HepG2 (cell line): ENCODE data around the gene PTH1R. TPM values are rescaled to one million over a fixed set of nuclear protein-coding genes. Genes with fewer than 3 reads are reported as not detected.

Experiments
- AGO2 ChIP-seq: fragments of 200-400 bp; formaldehyde crosslinking; optimal IDR thresholded peaks from 2 replicates; pipeline ENCODE3; 2017; ENCODE audit warnings: mild to moderate bottlenecking, low read depth, low read length, moderate library complexity
- CHD2 ChIP-seq: IDR thresholded peaks from 2 replicates; pipeline ENCODE4 v1.6.1; 2011; ENCODE audit warnings: low read depth, low read length, improper control_type of control experiment
- DMAP1 ChIP-seq: IDR thresholded peaks from 2 replicates; pipeline ENCODE4 v1.6.1; 2016
- GATA4 ChIP-seq: sonication (generic); IDR thresholded peaks from 2 replicates; pipeline ENCODE4 v1.6.1; 2016; ENCODE audit warnings: antibody characterized with exemption, low read depth, borderline replicate concordance
- KDM4B ChIP-seq: sonication (generic); formaldehyde crosslinking; IDR thresholded peaks from 2 replicates; pipeline ENCODE4 v1.4.0; 2020; ENCODE audit warnings: missing genetic modification reagents
- MXD4 ChIP-seq: IDR thresholded peaks from 2 replicates; pipeline ENCODE4 v1.6.1; 2016; ENCODE audit warnings: mild to moderate bottlenecking, missing biosample characterization, missing genetic modification reagents
- NR3C1 ChIP-seq: sonication (generic); formaldehyde crosslinking; IDR thresholded peaks from 2 replicates; pipeline ENCODE4 v1.4.0; 2020; ENCODE audit warnings: missing genetic modification reagents
- RORA ChIP-seq: sonication (generic); formaldehyde crosslinking; IDR thresholded peaks from 2 replicates; pipeline ENCODE4 v1.5.0; 2020; ENCODE audit warnings: mild to moderate bottlenecking, missing genetic modification reagents, moderate library complexity
- SMC3 ChIP-seq: IDR thresholded peaks from 2 replicates; pipeline ENCODE4 v1.6.1; 2011; ENCODE audit warnings: low read length, improper control_type of control experiment
- SOX13 ChIP-seq, 3 experiments: fragments of 450-650 bp in 1 of 3; sonication (generic) in 1 of 3; formaldehyde crosslinking in 1 of 3; IDR thresholded peaks in 2 of 3; conservative IDR thresholded peaks in 1 of 3; 2 replicates each; pipeline versions ENCODE4 v1.5.0 to v1.6.1; 2016 to 2020; ENCODE audit warnings: antibody characterized with exemption in 1 of 3, mild to moderate bottlenecking in 1 of 3, missing compliant biosample characterization in 1 of 3, missing genetic modification reagents in 1 of 3, moderate library complexity in 1 of 3
- STAT5B ChIP-seq: sonication (generic); formaldehyde crosslinking; IDR thresholded peaks from 2 replicates; pipeline ENCODE4 v1.4.0; 2020; ENCODE audit warnings: missing genetic modification reagents
- ZEB1 ChIP-seq: IDR thresholded peaks from 2 replicates; pipeline ENCODE4 v1.6.1; 2012; ENCODE audit warnings: mild to moderate bottlenecking, low read depth, inconsistent platforms; ENCODE audit not compliant: insufficient replicate concordance
- ZNF280D ChIP-seq: sonication (generic); formaldehyde crosslinking; IDR thresholded peaks from 2 replicates; pipeline ENCODE4 v1.5.1; 2020; ENCODE audit warnings: mild to moderate bottlenecking, missing genetic modification reagents
- ZNF546 ChIP-seq: sonication (generic); formaldehyde crosslinking; conservative IDR thresholded peaks from 2 replicates; pipeline ENCODE4 v1.8.1; 2023; ENCODE audit warnings: mild to moderate bottlenecking, missing genetic modification reagents
- ZNF724P ChIP-seq: sonication (generic); formaldehyde crosslinking; IDR thresholded peaks from 2 replicates; pipeline ENCODE4 v1.8.0; 2022; ENCODE audit warnings: missing genetic modification reagents, borderline replicate concordance
- ZSCAN9 ChIP-seq: IDR thresholded peaks from 2 replicates; pipeline ENCODE4 v1.6.1; 2016; ENCODE audit warnings: borderline replicate concordance
- polyA plus RNA-seq, 8 experiments: library from polyadenylated mRNA; depleted of rRNA in 3 of 8; stranded (reverse) in 7 of 8; unstranded in 1 of 8; fragments of >200 nt; fragmentation: Illumina TruSeq in 4 of 8; extraction: Trizol in 4 of 8; gene quantifications; 2 replicates each; pipeline versions ENCODE4 v1.2.1 to v1.2.3, GENCODE V29; 2011 to 2016; ENCODE audit warnings: low read depth in 4 of 8, missing spikeins in 1 of 8, mixed read lengths in 1 of 8; ENCODE audit not compliant: insufficient read depth in 1 of 8
- total RNA-seq, 5 experiments: library from RNA; depleted of rRNA; stranded (reverse); fragments of >200 nt; fragmentation: Illumina TruSeq; extraction: Trizol; gene quantifications; 2 replicates each; pipeline ENCODE4 v1.2.3, GENCODE V29; 2016; ENCODE audit warnings: low read depth in 1 of 5
- TF ChIP-seq, protein P1 (sequence below): sonication (generic); formaldehyde crosslinking; IDR thresholded peaks from 2 replicates; pipeline ENCODE4 v1.9.0; 2022; ENCODE audit warnings: low read depth, missing genetic modification reagents
- TF ChIP-seq, protein P2 (sequence below): sonication (generic); formaldehyde crosslinking; IDR thresholded peaks from 2 replicates; pipeline ENCODE4 v1.5.0; 2020; ENCODE audit warnings: mild to moderate bottlenecking, missing genetic modification reagents
- TF ChIP-seq, protein P3 (sequence below): sonication (generic); formaldehyde crosslinking; IDR thresholded peaks from 2 replicates; pipeline ENCODE4 v1.4.0; 2020; ENCODE audit warnings: missing genetic modification reagents

The PTH1R gene
- total and polyA plus RNA-seq, 2 of the 13 experiments (the other 11 are each of a cell fraction or from before 2014, with no cell fraction given), result not detected

- TF ChIP-seq, protein P1, sequence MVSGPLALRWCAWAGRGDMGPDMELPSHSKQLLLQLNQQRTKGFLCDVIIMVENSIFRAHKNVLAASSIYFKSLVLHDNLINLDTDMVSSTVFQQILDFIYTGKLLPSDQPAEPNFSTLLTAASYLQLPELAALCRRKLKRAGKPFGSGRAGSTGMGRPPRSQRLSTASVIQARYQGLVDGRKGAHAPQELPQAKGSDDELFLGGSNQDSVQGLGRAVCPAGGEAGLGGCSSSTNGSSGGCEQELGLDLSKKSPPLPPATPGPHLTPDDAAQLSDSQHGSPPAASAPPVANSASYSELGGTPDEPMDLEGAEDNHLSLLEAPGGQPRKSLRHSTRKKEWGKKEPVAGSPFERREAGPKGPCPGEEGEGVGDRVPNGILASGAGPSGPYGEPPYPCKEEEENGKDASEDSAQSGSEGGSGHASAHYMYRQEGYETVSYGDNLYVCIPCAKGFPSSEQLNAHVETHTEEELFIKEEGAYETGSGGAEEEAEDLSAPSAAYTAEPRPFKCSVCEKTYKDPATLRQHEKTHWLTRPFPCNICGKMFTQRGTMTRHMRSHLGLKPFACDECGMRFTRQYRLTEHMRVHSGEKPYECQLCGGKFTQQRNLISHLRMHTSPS (CRISPR knock-in tag), result peak; percentile 89; the same call in 1 of the 2 replicates
- TF ChIP-seq RORA (CRISPR knock-in tag), result no peak
- TF ChIP-seq STAT5B (CRISPR knock-in tag), result no peak
- no peak for TF ChIP-seq SOX13 (IDR thresholded peaks at IDR 0.05)
- peak in 1 of 2 experiments; percentile 47; a peak in 1 of 4 replicates for TF ChIP-seq SOX13 (CRISPR knock-in tag; conservative IDR thresholded peaks at IDR 0.05 in 1 of 2, IDR thresholded peaks at IDR 0.05 in 1 of 2)
- TF ChIP-seq GATA4, result no peak
- TF ChIP-seq ZNF546, result no peak
- TF ChIP-seq CHD2, result peak; percentile 54; the same call in 1 of the 2 replicates
- TF ChIP-seq KDM4B (CRISPR knock-in tag), result no peak
- 0 out of 2 replicates have a peak, but pooled peaks have one; percentile 29 for TF ChIP-seq ZNF724P (CRISPR knock-in tag)
- peak; percentile 52; the same call in 1 of the 2 replicates for TF ChIP-seq SMC3
- TF ChIP-seq, protein P2, sequence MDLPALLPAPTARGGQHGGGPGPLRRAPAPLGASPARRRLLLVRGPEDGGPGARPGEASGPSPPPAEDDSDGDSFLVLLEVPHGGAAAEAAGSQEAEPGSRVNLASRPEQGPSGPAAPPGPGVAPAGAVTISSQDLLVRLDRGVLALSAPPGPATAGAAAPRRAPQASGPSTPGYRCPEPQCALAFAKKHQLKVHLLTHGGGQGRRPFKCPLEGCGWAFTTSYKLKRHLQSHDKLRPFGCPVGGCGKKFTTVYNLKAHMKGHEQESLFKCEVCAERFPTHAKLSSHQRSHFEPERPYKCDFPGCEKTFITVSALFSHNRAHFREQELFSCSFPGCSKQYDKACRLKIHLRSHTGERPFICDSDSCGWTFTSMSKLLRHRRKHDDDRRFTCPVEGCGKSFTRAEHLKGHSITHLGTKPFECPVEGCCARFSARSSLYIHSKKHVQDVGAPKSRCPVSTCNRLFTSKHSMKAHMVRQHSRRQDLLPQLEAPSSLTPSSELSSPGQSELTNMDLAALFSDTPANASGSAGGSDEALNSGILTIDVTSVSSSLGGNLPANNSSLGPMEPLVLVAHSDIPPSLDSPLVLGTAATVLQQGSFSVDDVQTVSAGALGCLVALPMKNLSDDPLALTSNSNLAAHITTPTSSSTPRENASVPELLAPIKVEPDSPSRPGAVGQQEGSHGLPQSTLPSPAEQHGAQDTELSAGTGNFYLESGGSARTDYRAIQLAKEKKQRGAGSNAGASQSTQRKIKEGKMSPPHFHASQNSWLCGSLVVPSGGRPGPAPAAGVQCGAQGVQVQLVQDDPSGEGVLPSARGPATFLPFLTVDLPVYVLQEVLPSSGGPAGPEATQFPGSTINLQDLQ (CRISPR knock-in tag), result no peak
- TF ChIP-seq AGO2, result peak; percentile 16
- TF ChIP-seq NR3C1 (CRISPR knock-in tag), result no peak
- no peak for TF ChIP-seq ZNF280D (CRISPR knock-in tag)
- TF ChIP-seq, protein P3, sequence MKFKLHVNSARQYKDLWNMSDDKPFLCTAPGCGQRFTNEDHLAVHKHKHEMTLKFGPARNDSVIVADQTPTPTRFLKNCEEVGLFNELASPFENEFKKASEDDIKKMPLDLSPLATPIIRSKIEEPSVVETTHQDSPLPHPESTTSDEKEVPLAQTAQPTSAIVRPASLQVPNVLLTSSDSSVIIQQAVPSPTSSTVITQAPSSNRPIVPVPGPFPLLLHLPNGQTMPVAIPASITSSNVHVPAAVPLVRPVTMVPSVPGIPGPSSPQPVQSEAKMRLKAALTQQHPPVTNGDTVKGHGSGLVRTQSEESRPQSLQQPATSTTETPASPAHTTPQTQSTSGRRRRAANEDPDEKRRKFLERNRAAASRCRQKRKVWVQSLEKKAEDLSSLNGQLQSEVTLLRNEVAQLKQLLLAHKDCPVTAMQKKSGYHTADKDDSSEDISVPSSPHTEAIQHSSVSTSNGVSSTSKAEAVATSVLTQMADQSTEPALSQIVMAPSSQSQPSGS (CRISPR knock-in tag), result 0 out of 2 replicates have a peak, but pooled peaks have one; percentile 29
- no peak for TF ChIP-seq MXD4
- TF ChIP-seq ZEB1, result no peak
- TF ChIP-seq DMAP1 (CRISPR knock-in tag), result 0 out of 2 replicates have a peak, but pooled peaks have one; percentile 42
- no peak for TF ChIP-seq ZSCAN9 (CRISPR knock-in tag)
These were observed 57.8 kb downstream of the PTH1R start (continued) for GRCh38 chr3:46935168-46935858.
